Measurements from ENCODE around the gene MAP7D1.
A peak's percentile ranks its signal among the peaks of the same experiment; 100 is the strongest.

DNA sequence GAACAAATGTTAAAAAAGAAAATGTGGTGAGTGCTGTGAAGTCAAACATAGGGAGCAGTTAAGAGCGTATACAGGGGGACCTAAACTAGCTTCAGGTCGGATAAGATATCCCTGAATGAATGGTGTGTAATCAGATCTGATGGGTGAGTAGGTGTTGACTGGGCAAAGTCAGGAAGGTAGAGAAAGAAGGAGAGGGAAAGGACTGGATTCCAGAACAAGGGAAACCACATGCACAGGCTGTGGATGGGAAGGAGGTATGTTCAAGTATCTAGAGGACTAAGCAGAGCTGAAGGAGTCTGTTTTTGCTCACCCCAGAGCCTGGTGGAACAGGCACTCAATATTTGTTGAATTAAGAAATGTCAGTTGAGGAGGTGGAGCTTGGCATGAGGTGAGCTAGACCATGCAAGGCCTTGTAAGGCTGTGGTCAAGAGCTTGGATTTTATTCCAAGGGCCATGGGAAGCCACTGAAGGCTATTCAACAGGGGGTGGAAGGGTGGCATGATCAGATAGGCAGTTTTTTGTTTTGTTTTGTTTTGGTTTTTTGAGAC is 27.4 kb downstream of the MAP7D1 start:
- TF ChIP-seq, protein P1, sequence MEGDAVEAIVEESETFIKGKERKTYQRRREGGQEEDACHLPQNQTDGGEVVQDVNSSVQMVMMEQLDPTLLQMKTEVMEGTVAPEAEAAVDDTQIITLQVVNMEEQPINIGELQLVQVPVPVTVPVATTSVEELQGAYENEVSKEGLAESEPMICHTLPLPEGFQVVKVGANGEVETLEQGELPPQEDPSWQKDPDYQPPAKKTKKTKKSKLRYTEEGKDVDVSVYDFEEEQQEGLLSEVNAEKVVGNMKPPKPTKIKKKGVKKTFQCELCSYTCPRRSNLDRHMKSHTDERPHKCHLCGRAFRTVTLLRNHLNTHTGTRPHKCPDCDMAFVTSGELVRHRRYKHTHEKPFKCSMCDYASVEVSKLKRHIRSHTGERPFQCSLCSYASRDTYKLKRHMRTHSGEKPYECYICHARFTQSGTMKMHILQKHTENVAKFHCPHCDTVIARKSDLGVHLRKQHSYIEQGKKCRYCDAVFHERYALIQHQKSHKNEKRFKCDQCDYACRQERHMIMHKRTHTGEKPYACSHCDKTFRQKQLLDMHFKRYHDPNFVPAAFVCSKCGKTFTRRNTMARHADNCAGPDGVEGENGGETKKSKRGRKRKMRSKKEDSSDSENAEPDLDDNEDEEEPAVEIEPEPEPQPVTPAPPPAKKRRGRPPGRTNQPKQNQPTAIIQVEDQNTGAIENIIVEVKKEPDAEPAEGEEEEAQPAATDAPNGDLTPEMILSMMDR (IDR thresholded peaks at IDR 0.05): no peak
- peak; percentile 58; the same call in 1 of the 2 replicates for TF ChIP-seq POLR2AphosphoS5 (IDR thresholded peaks at IDR 0.05; ENCODE audit: low read depth, low read length)
